Astrocyte (in vitro differentiated cells and primary cell): ENCODE measurements around the gene HCAR1. TPM values are rescaled to one million over a fixed set of nuclear protein-coding genes. Genes with fewer than 3 reads are reported as not detected.
A peak's percentile ranks its signal among the peaks of the same experiment; 100 is the strongest.
"Not testable (repeated sequence)": the region's sequence is repeated elsewhere in the genome, so short reads cannot be mapped to it uniquely, and the experiment has no call there.

ENCODE experiments used
- DNase-seq: peaks from one replicate; pipeline ENCODE4 v3.0.0-alpha.2; 2010; ENCODE audit warnings: low read depth
- FAIRE-seq: peaks from 2 replicates; lab custom pipeline; 2011; peaks lifted over from hg19 to GRCh38; lab: Jason Lieb, UNC
- H2AFZ ChIP-seq: 2 replicates; pipeline ENCODE4 v1.6.0; 2012; ENCODE audit warnings: low read depth, low read length, inconsistent platforms
- H3K27ac ChIP-seq: 2 replicates; pipeline ENCODE4 v1.5.1; 2011; ENCODE audit warnings: low read depth, low read length, inconsistent platforms
- H3K27me3 ChIP-seq: 2 replicates; pipeline ENCODE4 v1.6.0; 2011; ENCODE audit warnings: low read length, inconsistent platforms; ENCODE audit not compliant: insufficient read depth
- H3K36me3 ChIP-seq: 2 replicates; pipeline ENCODE4 v1.5.1; 2011; ENCODE audit warnings: low read length, inconsistent platforms; ENCODE audit not compliant: insufficient read depth
- H3K4me1 ChIP-seq: 2 replicates; pipeline ENCODE4 v1.5.1; 2011; ENCODE audit warnings: low read length, inconsistent platforms; ENCODE audit not compliant: insufficient read depth
- H3K4me2 ChIP-seq: 2 replicates; pipeline ENCODE4 v1.6.0; 2012; ENCODE audit warnings: low read length, inconsistent platforms
- H3K4me3 ChIP-seq: 2 replicates; pipeline ENCODE4 v1.5.1; 2011; ENCODE audit warnings: low read depth, mild to moderate bottlenecking, low read length, inconsistent platforms; ENCODE audit not compliant: insufficient read depth
- H3K79me2 ChIP-seq: 2 replicates; pipeline ENCODE4 v1.6.0; 2012; ENCODE audit warnings: mild to moderate bottlenecking, low read length, inconsistent platforms; ENCODE audit not compliant: insufficient read depth
- H3K9ac ChIP-seq: 2 replicates; pipeline ENCODE4 v1.6.0; 2012; ENCODE audit warnings: mild to moderate bottlenecking, low read length, inconsistent platforms
- H3K9me3 ChIP-seq: 2 replicates; pipeline ENCODE4 v1.5.1; 2012; ENCODE audit warnings: low read depth, mild to moderate bottlenecking, low read length, inconsistent platforms; ENCODE audit not compliant: insufficient read depth
- H4K20me1 ChIP-seq: 2 replicates; pipeline ENCODE4 v1.6.0; 2012; ENCODE audit warnings: low read length, inconsistent platforms; ENCODE audit not compliant: insufficient read depth
- H3K27ac Mint-ChIP-seq: one replicate; pipeline ENCODE4 v1.8.0; 2021; ENCODE audit warnings: mild to moderate bottlenecking, mixed read lengths; ENCODE audit not compliant: unreplicated experiment
- H3K27me3 Mint-ChIP-seq: one replicate; pipeline ENCODE4 v1.8.0; 2021; ENCODE audit warnings: low read depth, mixed read lengths; ENCODE audit not compliant: unreplicated experiment
- H3K36me3 Mint-ChIP-seq: one replicate; pipeline ENCODE4 v1.8.0; 2021; ENCODE audit warnings: low read depth, mixed read lengths; ENCODE audit not compliant: unreplicated experiment
- H3K4me1 Mint-ChIP-seq: one replicate; pipeline ENCODE4 v1.8.0; 2021; ENCODE audit warnings: low read depth, mixed read lengths; ENCODE audit not compliant: unreplicated experiment
- H3K4me3 Mint-ChIP-seq: one replicate; pipeline ENCODE4 v1.8.0; 2021; ENCODE audit warnings: mild to moderate bottlenecking, moderate library complexity, mixed read lengths; ENCODE audit not compliant: unreplicated experiment
- H3K9me3 Mint-ChIP-seq: one replicate; pipeline ENCODE4 v1.8.0; 2021; ENCODE audit warnings: mild to moderate bottlenecking, mixed read lengths; ENCODE audit not compliant: unreplicated experiment
- EZH2 ChIP-seq: IDR thresholded peaks from 2 replicates; pipeline ENCODE4 v1.6.1; 2012; ENCODE audit warnings: mild to moderate bottlenecking, low read length, inconsistent platforms; ENCODE audit not compliant: insufficient read depth
- total RNA-seq: library from RNA; stranded (reverse); gene quantifications from 2 replicates; pipeline ENCODE4 v1.2.1, GENCODE V29; 2021
- TF ChIP-seq, protein P1 (sequence below): IDR thresholded peaks from 2 replicates; pipeline ENCODE4 v1.5.1; 2011; ENCODE audit warnings: low read depth, mild to moderate bottlenecking, inconsistent platforms, low read length, moderate library complexity; ENCODE audit not compliant: insufficient read depth

The HCAR1 gene
- total RNA-seq, 1 donor from 2014 or later: not detected

DNA sequence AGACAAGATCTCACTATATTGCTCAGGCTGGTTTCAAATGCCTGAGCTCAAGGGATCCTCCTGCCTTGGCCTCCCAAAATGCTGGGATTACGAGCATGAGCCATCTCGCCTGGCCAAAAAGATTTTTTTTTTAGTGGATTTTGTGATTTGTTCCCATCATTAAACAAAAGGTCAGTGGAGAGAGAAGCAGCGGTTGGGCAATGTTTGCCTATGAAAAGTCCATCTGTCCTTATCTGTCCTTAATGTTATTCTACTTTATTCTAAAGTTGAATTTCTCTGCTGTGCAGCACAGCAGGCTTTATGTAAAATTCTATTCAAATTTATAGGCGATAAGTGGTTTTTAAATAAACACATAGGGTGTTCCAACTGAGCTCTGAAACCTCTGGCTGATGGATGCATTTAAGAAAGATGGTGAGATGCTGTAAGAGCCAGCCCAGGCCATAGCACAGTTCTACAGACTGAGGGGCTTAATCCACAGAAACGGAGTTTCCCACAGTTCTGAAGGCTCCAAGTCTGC is 46.3 kb downstream of the HCAR1 start:
- Mint-ChIP-seq H3K27me3 (peaks cover 2% of the 10 kb centered on the region), H3K4me1 (peaks cover under 1% of the 10 kb centered on the region), H3K4me3 (no peak overlapping the region), H3K36me3 (no peaks in the 10 kb centered on the region), H3K9me3 (no peaks in the 10 kb centered on the region), H3K27ac (no peak overlapping the region)
- Histone ChIP-seq H2AFZ (no peak overlapping the region), H4K20me1 (no peaks in the 10 kb centered on the region), H3K27ac (no peak overlapping the region), H3K4me2 (no peak overlapping the region), H3K36me3 (no peaks in the 10 kb centered on the region), H3K4me1 (peaks cover 7% of the 10 kb centered on the region), H3K4me3 (no peak overlapping the region), H3K9ac (no peak overlapping the region), H3K9me3 (no peaks in the 10 kb centered on the region), H3K27me3 (no peaks in the 10 kb centered on the region), H3K79me2 (no peaks in the 10 kb centered on the region)
- FAIRE-seq (no peak), DNase-seq (no peak)
- TF ChIP-seq, protein P1, sequence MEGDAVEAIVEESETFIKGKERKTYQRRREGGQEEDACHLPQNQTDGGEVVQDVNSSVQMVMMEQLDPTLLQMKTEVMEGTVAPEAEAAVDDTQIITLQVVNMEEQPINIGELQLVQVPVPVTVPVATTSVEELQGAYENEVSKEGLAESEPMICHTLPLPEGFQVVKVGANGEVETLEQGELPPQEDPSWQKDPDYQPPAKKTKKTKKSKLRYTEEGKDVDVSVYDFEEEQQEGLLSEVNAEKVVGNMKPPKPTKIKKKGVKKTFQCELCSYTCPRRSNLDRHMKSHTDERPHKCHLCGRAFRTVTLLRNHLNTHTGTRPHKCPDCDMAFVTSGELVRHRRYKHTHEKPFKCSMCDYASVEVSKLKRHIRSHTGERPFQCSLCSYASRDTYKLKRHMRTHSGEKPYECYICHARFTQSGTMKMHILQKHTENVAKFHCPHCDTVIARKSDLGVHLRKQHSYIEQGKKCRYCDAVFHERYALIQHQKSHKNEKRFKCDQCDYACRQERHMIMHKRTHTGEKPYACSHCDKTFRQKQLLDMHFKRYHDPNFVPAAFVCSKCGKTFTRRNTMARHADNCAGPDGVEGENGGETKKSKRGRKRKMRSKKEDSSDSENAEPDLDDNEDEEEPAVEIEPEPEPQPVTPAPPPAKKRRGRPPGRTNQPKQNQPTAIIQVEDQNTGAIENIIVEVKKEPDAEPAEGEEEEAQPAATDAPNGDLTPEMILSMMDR: no peak
- no peak for TF ChIP-seq EZH2

DNA sequence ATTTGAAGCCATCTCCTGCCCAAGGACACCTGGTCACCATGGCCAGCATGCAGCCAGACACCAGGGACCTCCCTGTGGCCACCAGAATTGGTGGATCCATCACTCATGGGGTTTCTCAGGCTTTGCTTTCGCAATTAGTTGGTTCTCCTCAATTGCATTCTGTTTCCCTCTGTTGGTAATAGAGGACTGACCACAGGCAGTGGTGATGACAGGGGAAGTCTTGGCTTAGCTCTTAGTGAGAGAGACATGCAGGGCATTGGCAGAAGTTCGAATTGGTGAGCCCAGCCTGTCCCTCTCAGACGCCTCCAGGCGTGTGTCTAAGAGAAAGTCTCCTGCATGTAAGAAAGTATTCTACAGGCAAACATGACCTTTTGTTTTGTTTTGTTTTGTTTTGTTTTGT is 48.8 kb downstream of the HCAR1 start:
- DNase-seq: peak; percentile 10
- H3K27ac Mint-ChIP-seq: no peak overlapping the region
- TF ChIP-seq, protein P1: no peak
- no peak for TF ChIP-seq EZH2

DNA sequence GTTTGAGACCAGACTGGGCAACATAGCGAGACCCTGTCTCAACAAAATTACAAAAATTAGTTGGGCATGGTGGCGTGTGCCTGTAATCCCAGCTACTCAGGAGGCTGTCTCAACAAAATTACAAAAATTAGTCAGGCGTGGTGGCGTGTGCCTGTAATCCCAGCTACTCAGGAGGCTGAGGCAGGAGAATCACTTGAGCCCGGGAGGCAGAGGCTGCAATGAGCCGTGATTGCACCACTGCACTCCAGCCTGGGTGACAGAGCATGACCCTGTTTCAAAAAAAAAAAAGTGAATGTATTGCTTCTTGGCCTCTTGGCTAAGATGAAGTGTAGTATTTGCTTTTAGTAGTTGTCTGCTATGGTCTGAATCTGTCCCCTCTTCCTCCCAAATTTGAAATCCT is 49.7 kb downstream of the HCAR1 start:
- not testable (repeated sequence) for FAIRE-seq, H3K27ac ChIP-seq, H3K4me2 ChIP-seq, H3K36me3 Mint-ChIP-seq, DNase-seq, H3K4me1 ChIP-seq, H3K4me1 Mint-ChIP-seq, H4K20me1 ChIP-seq, H3K9me3 ChIP-seq, H3K79me2 ChIP-seq, H3K27me3 Mint-ChIP-seq, H3K27ac Mint-ChIP-seq, H3K9me3 Mint-ChIP-seq, H3K9ac ChIP-seq, H3K27me3 ChIP-seq, H2AFZ ChIP-seq, H3K36me3 ChIP-seq, H3K4me3 Mint-ChIP-seq, H3K4me3 ChIP-seq

More for the DNA sequence above, 48.8 kb downstream of the HCAR1 start:
- Histone ChIP-seq H3K9ac (no peak overlapping the region), H3K27me3 (no peaks in the 10 kb centered on the region), H3K4me1 (peaks cover 9% of the 10 kb centered on the region), H3K27ac (no peak overlapping the region), H3K79me2 (no peaks in the 10 kb centered on the region), H3K9me3 (no peaks in the 10 kb centered on the region), H3K4me2 (no peak overlapping the region), H2AFZ (peak overlapping the region; percentile 6), H3K36me3 (no peaks in the 10 kb centered on the region), H4K20me1 (no peaks in the 10 kb centered on the region), H3K4me3 (no peak overlapping the region)
- Mint-ChIP-seq H3K4me1 (peaks cover 9% of the 10 kb centered on the region), H3K9me3 (no peaks in the 10 kb centered on the region), H3K27me3 (peaks cover 2% of the 10 kb centered on the region), H3K4me3 (no peak overlapping the region), H3K36me3 (no peaks in the 10 kb centered on the region)
- FAIRE-seq: no peak

DNA sequence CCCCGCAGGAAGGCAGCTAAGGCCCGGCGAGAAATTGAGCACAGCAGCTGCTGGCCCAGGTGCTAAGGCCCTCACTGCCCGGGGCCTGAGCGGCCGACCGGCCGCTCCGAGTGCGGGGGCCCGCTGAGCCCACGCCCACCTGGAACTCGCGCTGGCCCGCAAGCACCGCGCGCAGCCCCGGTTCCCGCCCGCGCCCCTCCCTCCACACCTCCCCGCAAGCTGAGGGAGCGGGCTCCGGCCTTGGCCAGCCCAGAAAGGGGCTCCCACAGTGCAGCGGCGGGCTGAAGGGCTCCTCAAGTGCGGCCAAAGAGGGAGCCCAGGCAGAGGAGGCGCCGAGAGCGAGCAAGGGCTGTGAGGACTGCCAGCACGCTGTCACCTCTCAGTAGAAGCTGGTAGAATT is 53.9 kb downstream of the HCAR1 start:
- H3K27me3 ChIP-seq, H3K4me3 ChIP-seq, H3K9ac ChIP-seq, H3K36me3 Mint-ChIP-seq, H4K20me1 ChIP-seq, H3K4me2 ChIP-seq, H3K4me3 Mint-ChIP-seq, DNase-seq, H3K4me1 Mint-ChIP-seq, H3K27ac Mint-ChIP-seq, H2AFZ ChIP-seq, H3K4me1 ChIP-seq, H3K27me3 Mint-ChIP-seq, H3K36me3 ChIP-seq, H3K9me3 ChIP-seq, H3K79me2 ChIP-seq, FAIRE-seq, H3K27ac ChIP-seq, H3K9me3 Mint-ChIP-seq: not testable (repeated sequence)
